ENCODE measurements around the gene NUB1. TPM values are rescaled to one million over a fixed set of nuclear protein-coding genes. Genes with fewer than 3 reads are reported as not detected.

The NUB1 gene
- polyA plus RNA-seq, 6 donors from 2014 or later = 36.5 to 89.7 (median 71.1) TPM

DNA sequence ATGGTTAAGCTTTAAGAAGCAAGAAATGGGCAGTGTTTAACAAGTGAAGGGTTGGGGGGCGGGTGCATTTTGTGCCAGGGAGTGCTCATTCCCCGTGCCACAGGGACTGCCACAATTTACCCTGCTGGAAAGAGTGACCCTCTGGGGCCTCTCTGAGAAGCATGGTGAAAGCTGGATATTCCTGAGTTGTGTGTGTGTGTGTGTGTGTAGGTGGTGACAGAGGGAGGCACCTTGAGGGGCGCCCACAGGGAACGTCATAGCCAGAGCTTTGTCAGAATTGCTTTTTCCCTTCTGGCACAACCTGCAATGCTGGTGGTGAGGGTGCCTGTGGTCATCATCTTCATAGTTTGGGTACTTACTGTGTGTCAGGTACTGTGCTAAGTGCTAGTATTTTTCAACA lies 70.7 kb downstream of the NUB1 start:
- H3K27me3 Mint-ChIP-seq = peaks cover 60 to 75% (median 60%) of the 10 kb centered on the region in 3 donors
- H3K4me3 Mint-ChIP-seq = no peak overlapping the region
- peaks cover 14 to 23% (median 22%) of the 10 kb centered on the region in 3 donors for H3K4me1 Mint-ChIP-seq
- no peak for DNase-seq
- ATAC-seq (ENCODE audit: low read depth in 2 of 2) = no peak
- H3K36me3 Mint-ChIP-seq = no peaks in the 10 kb centered on the region
- peaks cover 0 to 6% (median 0%) of the 10 kb centered on the region in 7 donors for H3K9me3 Mint-ChIP-seq
- H3K27ac Mint-ChIP-seq = peak overlapping the region in 3 of 6 donors; percentile 48 to 93 (median 85)

DNA sequence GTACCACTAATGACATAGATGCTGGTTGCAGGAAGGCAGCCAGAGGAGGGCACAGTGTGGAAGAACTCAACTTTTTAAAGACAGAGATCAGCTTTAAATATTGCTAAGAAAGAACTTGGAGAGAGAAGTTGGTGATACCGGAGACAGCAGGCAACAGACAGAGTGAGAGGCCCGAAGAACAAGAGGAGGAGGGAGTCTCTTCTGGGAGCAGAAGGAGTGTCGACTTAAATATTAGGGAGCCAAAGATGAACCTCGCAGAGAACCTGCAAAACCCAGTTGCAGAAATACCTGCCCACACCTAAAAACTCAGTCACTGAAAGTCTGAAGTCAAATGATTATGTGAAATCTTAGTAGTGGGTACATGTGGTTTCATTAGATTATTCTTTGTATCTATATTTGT lies 71.6 kb downstream of the NUB1 start:
- H3K27me3 Mint-ChIP-seq = peaks cover 57 to 79% (median 66%) of the 10 kb centered on the region in 3 donors
- no peak overlapping the region for H3K4me3 Mint-ChIP-seq
- H3K9me3 Mint-ChIP-seq = peaks cover 0 to 15% (median 3%) of the 10 kb centered on the region in 7 donors
- peak overlapping the region in 2 of 6 donors; percentile 5 to 45 for H3K27ac Mint-ChIP-seq
- ATAC-seq (ENCODE audit: low read depth in 2 of 2) (no peak), DNase-seq (no peak)
- peaks cover 14 to 23% (median 22%) of the 10 kb centered on the region in 3 donors for H3K4me1 Mint-ChIP-seq
- H3K36me3 Mint-ChIP-seq = peaks cover 0 to 5% of the 10 kb centered on the region in 2 donors

DNA sequence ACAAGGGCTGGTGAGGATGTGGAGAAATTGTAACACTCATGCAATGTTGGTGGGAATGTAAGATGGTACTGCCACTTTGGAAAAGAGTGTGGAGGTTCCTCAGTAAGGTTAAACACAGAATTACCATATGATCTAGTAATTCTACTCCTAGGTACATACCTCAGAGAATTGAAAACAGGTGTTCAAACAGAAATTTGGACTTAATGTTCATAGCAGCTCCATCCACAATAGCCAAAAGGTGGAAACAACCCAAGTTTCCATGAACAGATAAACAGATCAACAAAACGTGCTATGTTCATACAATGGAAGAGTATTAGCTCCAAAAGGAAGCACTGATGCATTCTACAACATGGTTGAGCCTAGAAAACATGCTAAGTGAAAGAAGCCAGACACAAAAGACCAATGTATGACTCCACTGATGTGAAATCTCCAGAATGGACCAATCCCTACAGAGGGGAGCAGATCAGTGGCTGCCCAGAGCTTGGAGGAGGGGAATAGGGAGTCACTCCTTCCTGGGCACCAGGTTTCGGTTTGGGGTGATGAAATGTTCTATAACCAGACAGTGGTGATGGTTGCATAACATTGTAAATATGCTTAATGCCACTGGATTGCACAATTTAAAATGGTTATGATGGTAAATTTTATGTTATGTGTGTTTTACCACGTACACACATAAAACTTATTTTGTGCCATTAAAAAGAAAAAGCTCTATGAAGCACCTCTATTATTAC lies 73.9 kb downstream of the NUB1 start:
- Mint-ChIP-seq H3K36me3 (peaks cover 0 to 12% of the 10 kb centered on the region in 2 donors), H3K4me3 (no peak overlapping the region), H3K27me3 (peaks cover 52 to 73% (median 68%) of the 10 kb centered on the region in 3 donors), H3K4me1 (peaks cover 7 to 14% (median 9%) of the 10 kb centered on the region in 3 donors), H3K27ac (peak overlapping the region in 1 of 6 donors; percentile 70), H3K9me3 (peaks cover 0 to 28% (median 17%) of the 10 kb centered on the region in 7 donors)
- ATAC-seq (ENCODE audit: low read depth in 2 of 2) = no peak
- DNase-seq = no peak

DNA sequence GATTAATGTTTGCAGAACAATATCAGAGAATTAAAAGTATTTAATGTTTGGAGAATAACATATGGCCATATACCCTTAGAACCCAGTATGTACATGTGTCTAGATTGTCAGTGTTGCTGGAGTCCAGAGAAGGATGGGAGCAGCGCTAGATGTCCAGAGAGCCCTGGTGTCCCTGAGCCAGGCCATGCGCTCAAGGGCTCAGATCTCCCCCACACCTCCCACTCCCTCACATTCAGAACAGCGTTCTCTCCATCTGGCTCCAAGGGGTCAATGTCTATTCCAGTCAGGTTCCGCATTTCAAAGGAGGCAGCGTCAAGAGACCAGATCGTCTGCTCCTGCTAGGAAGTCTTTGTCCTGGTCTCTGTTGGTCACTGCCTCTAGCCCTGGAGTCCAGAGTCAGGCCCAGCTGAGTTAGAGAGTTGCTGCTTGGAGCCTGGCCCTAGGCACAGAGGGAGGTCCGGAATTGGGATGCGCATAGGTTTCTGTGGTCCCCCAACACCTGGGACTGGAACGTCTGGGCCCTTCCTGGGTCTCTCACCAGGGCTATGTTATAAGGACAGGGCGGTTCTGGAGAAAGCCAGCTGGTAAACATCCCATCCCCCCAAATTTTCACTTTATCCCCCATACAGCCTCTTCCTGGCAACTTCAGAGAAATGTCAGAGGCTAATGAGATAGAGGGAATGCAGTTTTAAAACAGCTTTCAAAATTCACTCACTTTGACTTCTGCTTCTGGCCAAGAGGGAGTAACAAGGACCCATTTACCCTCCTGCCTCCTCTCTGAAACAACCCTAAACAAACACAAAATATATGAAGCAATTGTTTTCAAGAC lies 74.7 kb downstream of the NUB1 start:
- no peak for DNase-seq
- Mint-ChIP-seq H3K27me3 (peaks cover 46 to 73% (median 68%) of the 10 kb centered on the region in 3 donors), H3K27ac (no peak overlapping the region), H3K4me3 (peak overlapping the region in 1 of 8 donors; percentile 30), H3K36me3 (peaks cover 0 to 17% of the 10 kb centered on the region in 2 donors), H3K9me3 (peaks cover 0 to 31% (median 19%) of the 10 kb centered on the region in 7 donors), H3K4me1 (peaks cover 0 to 6% (median 2%) of the 10 kb centered on the region in 3 donors)
- no peak for ATAC-seq (ENCODE audit: low read depth in 2 of 2)

DNA sequence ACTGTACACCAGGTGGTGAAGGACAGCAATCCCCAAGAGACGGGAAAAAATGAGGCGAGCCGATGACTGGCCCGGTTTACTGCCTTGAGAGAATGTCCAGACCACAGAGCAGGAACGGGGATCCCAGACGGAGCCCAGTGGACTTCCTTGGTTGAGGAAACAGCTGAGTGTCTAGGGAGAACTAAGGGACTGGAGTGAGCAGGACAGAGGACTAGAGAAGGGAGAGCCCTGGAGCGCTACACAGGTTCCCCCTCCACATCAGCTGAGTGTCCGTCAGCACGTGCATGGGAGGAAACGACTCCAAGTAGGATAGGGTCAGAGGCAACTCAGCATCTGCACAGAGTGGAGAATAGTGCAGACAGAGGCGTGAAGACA lies 75.3 kb downstream of the NUB1 start:
- Mint-ChIP-seq H3K27me3 (peaks cover 45 to 73% (median 69%) of the 10 kb centered on the region in 3 donors), H3K27ac (no peak overlapping the region), H3K4me3 (peak overlapping the region in 1 of 8 donors; percentile 36), H3K9me3 (peaks cover 4 to 36% (median 22%) of the 10 kb centered on the region in 7 donors), H3K36me3 (peaks cover 0 to 23% of the 10 kb centered on the region in 2 donors), H3K4me1 (peaks cover 0 to under 1% (median 0%) of the 10 kb centered on the region in 3 donors)
- ATAC-seq (ENCODE audit: low read depth in 2 of 2) = no peak
- DNase-seq = no peak

DNA sequence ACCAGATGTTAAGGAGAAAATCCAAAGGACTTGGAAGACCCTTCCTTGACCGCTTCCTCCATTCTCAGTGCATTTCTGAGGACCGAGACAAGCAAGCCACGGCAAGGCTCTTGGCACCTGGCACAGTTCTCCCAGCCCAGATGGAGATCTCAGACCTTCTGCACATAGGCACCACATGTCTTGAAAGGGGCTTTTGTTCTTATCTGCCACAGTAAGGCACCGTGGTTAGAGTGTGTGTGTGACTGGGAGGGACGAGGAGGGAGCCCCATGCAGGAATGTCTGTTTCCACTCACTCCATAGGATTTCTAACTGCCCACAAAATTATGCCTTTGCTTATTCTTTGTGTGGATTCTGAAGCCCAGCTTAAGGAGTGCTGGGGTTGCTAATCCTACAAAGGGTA lies 78.5 kb downstream of the NUB1 start:
- ATAC-seq (ENCODE audit: low read depth in 2 of 2) (no peak), DNase-seq (no peak)
- H3K36me3 Mint-ChIP-seq = peaks cover 0 to 31% of the 10 kb centered on the region in 2 donors
- no peaks in the 10 kb centered on the region for H3K4me1 Mint-ChIP-seq
- no peak overlapping the region for H3K27ac Mint-ChIP-seq
- peak overlapping the region in 1 of 8 donors; percentile 30 for H3K4me3 Mint-ChIP-seq
- peaks cover 7 to 43% (median 22%) of the 10 kb centered on the region in 7 donors for H3K9me3 Mint-ChIP-seq
- peaks cover 35 to 55% (median 50%) of the 10 kb centered on the region in 3 donors for H3K27me3 Mint-ChIP-seq

DNA sequence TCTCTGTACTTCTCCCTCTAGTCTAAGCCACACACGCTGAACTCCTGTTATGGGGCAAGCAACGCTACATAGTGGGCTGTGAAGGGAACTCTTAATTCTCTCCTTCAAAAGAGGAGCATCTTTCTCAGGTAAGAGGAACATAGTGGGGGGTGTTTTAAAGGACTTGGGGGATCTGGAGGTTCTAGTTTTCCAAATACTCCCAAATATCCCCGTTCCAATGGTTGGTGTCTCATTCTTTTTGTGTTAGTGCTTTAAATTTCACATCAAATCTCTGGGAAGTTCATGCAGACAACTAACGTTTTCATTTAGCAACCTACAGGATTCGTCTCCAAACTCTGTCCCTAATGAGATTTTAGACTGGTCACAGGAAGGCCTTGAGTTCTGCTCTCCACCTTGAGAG lies 80.6 kb downstream of the NUB1 start:
- Mint-ChIP-seq H3K27ac (no peak overlapping the region), H3K27me3 (peaks cover 29 to 43% (median 36%) of the 10 kb centered on the region in 3 donors), H3K4me3 (peak overlapping the region in 1 of 8 donors; percentile 25), H3K36me3 (peaks cover 0 to 31% of the 10 kb centered on the region in 2 donors), H3K9me3 (peaks cover 7 to 39% (median 22%) of the 10 kb centered on the region in 7 donors), H3K4me1 (no peaks in the 10 kb centered on the region)
- no peak for DNase-seq
- ATAC-seq (ENCODE audit: low read depth in 2 of 2) = no peak

DNA sequence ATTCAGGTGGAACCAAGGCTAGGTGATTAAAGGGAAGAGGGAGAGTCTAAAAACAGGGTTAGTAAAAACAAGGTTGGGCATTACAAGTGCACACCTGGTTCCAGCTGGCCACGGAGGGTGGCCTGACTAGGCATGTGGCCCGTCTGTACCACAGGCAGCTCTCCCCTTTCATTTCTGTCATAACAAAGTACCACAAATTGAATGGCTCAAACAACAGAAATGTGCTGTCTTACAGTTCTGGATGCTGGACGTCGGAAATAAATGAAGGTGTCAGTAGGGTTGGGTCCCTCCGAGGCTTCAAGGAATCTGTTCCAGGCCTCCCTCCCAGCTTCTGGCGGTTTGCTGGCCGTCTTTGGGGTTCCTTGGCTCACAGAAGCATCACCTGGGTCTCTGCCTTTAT lies 81.6 kb downstream of the NUB1 start:
- ATAC-seq (ENCODE audit: low read depth in 2 of 2) = no peak
- H3K9me3 Mint-ChIP-seq = peaks cover 7 to 29% (median 18%) of the 10 kb centered on the region in 7 donors
- H3K27ac Mint-ChIP-seq = no peak overlapping the region

DNA sequence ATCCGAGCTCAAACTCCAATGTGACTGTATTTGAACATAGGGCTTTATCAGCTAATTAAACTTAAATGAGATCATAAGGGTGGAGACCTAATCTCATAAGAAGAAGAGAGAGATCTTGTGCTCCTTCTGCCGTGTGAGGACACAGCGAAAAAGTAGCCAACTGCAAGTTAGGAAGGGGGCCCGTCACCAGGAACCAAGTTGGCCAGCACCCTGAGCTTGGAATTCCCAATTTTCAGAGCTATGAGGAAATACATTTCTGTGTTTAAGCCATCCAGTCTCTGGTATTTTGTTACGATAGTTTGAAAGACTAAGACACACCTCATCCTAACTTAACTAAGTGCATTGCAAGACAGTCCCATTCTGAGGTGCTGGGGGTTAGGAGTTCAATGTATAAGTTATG lies 82.3 kb downstream of the NUB1 start:
- Mint-ChIP-seq H3K4me1 (no peaks in the 10 kb centered on the region), H3K36me3 (peaks cover 0 to 23% of the 10 kb centered on the region in 2 donors), H3K4me3 (no peak overlapping the region), H3K27ac (no peak overlapping the region), H3K27me3 (peaks cover 29 to 41% (median 40%) of the 10 kb centered on the region in 3 donors), H3K9me3 (peaks cover 7 to 27% (median 15%) of the 10 kb centered on the region in 7 donors)
- no peak for ATAC-seq (ENCODE audit: low read depth in 2 of 2)
- no peak for DNase-seq

More for the DNA sequence above, 81.6 kb downstream of the NUB1 start:
- Mint-ChIP-seq H3K4me1 (no peaks in the 10 kb centered on the region), H3K4me3 (no peak overlapping the region), H3K27me3 (peaks cover 29 to 42% (median 38%) of the 10 kb centered on the region in 3 donors), H3K36me3 (peaks cover 0 to 26% of the 10 kb centered on the region in 2 donors)
- DNase-seq = no peak

DNA sequence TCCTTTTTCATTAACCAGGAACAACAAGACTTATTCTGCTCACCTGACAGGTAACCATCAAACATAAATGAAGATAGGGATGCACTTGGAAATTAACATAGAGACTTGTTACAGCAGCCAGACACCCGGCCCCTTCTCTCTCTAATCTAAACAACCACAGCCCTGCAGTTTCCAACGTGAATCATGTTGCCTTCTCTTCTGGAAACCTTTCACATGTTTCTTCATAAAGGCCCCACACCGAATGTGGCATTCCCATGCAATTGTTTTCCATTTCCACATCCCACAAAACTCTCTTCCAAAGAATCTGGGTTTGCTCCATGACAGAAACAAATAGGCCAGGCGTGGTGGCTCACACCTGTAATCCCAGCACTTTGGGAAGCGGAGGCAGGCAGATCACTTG lies 83.2 kb downstream of the NUB1 start:
- Mint-ChIP-seq H3K4me1 (peaks cover 3 to 8% (median 5%) of the 10 kb centered on the region in 3 donors), H3K36me3 (peaks cover 0 to 23% of the 10 kb centered on the region in 2 donors), H3K4me3 (no peak overlapping the region), H3K9me3 (peaks cover 7 to 23% (median 14%) of the 10 kb centered on the region in 7 donors), H3K27ac (peak overlapping the region in 1 of 6 donors; percentile 33), H3K27me3 (peaks cover 31 to 41% (median 40%) of the 10 kb centered on the region in 3 donors)
- ATAC-seq (ENCODE audit: low read depth in 2 of 2) (no peak), DNase-seq (no peak)

DNA sequence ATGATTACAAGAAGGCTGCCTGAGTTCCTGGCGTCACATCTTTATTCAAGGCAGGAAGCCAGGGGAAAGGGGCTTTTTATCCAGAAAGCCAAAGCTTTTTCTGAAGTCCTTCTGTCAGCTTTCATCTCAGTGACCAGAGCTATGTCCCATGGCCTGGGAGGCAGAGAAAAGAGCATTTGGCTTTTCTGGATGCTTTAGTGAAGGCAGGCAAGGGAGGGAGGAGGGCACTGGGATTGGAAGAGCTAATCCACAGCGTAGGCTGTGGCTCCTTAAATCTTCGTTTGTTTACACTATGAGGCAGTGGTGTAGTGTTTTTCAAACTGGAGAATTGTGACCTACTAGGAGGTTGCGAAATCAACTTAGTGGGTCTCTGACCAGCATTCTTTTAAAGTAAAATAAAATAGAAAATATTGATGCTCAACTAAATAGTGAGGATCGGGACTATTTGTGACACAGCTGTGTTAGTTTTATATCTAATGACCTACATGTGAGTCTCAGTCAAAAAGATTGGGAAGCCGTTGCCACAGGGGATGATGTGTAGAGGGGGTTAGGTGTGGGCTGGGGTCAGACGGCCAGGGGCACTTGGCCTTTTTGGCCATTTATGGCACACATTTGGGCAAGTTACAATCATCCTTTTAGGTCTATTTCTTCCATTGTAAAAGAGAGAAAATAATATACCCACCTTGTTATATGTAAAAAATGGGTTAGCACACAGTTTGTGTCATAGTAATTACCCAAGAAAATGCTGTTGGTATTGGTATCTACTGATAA lies 84.2 kb downstream of the NUB1 start:
- DNase-seq = no peak
- Mint-ChIP-seq H3K9me3 (peaks cover 6 to 13% (median 8%) of the 10 kb centered on the region in 7 donors), H3K36me3 (peaks cover 0 to 16% of the 10 kb centered on the region in 2 donors), H3K27ac (no peak overlapping the region), H3K4me1 (peaks cover 6 to 14% (median 9%) of the 10 kb centered on the region in 3 donors), H3K4me3 (no peak overlapping the region), H3K27me3 (peaks cover 29 to 33% (median 32%) of the 10 kb centered on the region in 3 donors)
- ATAC-seq (ENCODE audit: low read depth in 2 of 2) = no peak

DNA sequence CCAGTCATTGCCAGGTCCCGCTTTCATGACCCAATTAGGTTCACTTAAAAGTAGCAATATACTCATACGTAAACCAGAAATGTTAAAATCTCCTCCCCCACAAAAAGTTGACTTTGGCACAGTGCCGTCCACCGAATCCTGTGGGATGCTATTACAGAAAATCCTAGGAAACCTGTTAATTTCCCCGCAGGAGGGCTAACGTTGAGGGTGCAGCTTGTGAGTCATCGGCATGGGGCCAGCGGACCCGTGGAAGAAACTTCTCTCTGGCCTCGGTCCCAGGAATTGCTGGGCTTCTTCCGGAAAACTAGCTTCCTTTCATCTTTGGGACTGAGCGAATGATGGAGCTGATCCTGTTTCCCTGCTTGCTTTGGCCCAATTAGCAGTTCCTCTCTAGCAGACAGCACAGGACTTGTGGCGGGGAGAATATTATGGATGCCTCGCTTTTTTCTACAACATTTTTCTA lies 84.9 kb downstream of the NUB1 start:
- Mint-ChIP-seq H3K27me3 (peaks cover 26 to 29% (median 27%) of the 10 kb centered on the region in 3 donors), H3K9me3 (peaks cover 2 to 12% (median 8%) of the 10 kb centered on the region in 7 donors), H3K36me3 (peaks cover 0 to 12% of the 10 kb centered on the region in 2 donors), H3K4me3 (no peak overlapping the region), H3K27ac (no peak overlapping the region), H3K4me1 (peaks cover 6 to 14% (median 9%) of the 10 kb centered on the region in 3 donors)
- DNase-seq (no peak), ATAC-seq (ENCODE audit: low read depth in 2 of 2) (no peak)
